ENCODE results near the gene CLSTN2. TPM values are rescaled to one million over a fixed set of nuclear protein-coding genes. Genes with fewer than 3 reads are reported as not detected.

The CLSTN2 gene
- total RNA-seq, 1 donor from 2014 or later, result 80.9 TPM

- Histone ChIP-seq H3K9me3 (ENCODE audit: insufficient read depth, low read depth, low read length) (no peaks in the 10 kb centered on the region), H3K27ac (ENCODE audit: low read depth, low read length) (no peak overlapping the region), H3K4me3 (ENCODE audit: insufficient read depth, low read depth, low read length) (no peak overlapping the region), H3K4me2 (ENCODE audit: low read length) (no peak overlapping the region), H3K4me1 (ENCODE audit: insufficient read depth, low read length) (no peaks in the 10 kb centered on the region), H2AFZ (ENCODE audit: low read depth, low read length) (no peak overlapping the region), H3K9ac (ENCODE audit: low read length) (no peak overlapping the region), H3K27me3 (ENCODE audit: insufficient read depth, low read length) (no peaks in the 10 kb centered on the region), H4K20me1 (ENCODE audit: insufficient read depth, low read length) (no peaks in the 10 kb centered on the region), H3K36me3 (ENCODE audit: insufficient read depth, low read length) (no peaks in the 10 kb centered on the region), H3K79me2 (ENCODE audit: insufficient read depth, low read length) (no peaks in the 10 kb centered on the region)
- Mint-ChIP-seq H3K27me3 (ENCODE audit: low read depth, unreplicated experiment) (no peaks in the 10 kb centered on the region), H3K9me3 (ENCODE audit: unreplicated experiment) (peaks cover 5% of the 10 kb centered on the region), H3K4me1 (ENCODE audit: low read depth, unreplicated experiment) (peaks cover 32% of the 10 kb centered on the region), H3K4me3 (ENCODE audit: unreplicated experiment) (no peak overlapping the region), H3K27ac (ENCODE audit: unreplicated experiment) (no peak overlapping the region), H3K36me3 (ENCODE audit: low read depth, unreplicated experiment) (peaks cover 24% of the 10 kb centered on the region)
- DNase-seq (ENCODE audit: low read depth) (no peak), FAIRE-seq (no peak)
- TF ChIP-seq EZH2 (IDR thresholded peaks at IDR 0.05; ENCODE audit: insufficient read depth, low read length), result no peak
- no peak for TF ChIP-seq CTCF (IDR thresholded peaks at IDR 0.05; ENCODE audit: insufficient read depth, low read depth, low read length)
Measured at GRCh38 chr3:140537727-140538082, 602.7 kb downstream of the CLSTN2 start.

- no peak overlapping the region for H3K4me2 ChIP-seq (ENCODE audit: low read length)
- no peaks in the 10 kb centered on the region for H3K9me3 Mint-ChIP-seq (ENCODE audit: unreplicated experiment)
- FAIRE-seq, result no peak
Measured at GRCh38 chr3:140540262-140540661, 605.3 kb downstream of the CLSTN2 start.

More at GRCh38 chr3:140540262-140540661, 605.3 kb downstream of the CLSTN2 start:
- Histone ChIP-seq H4K20me1 (ENCODE audit: insufficient read depth, low read length) (no peaks in the 10 kb centered on the region), H3K9ac (ENCODE audit: low read length) (no peak overlapping the region), H3K27me3 (ENCODE audit: insufficient read depth, low read length) (no peaks in the 10 kb centered on the region), H3K9me3 (ENCODE audit: insufficient read depth, low read depth, low read length) (no peaks in the 10 kb centered on the region), H3K4me3 (ENCODE audit: insufficient read depth, low read depth, low read length) (no peak overlapping the region), H3K79me2 (ENCODE audit: insufficient read depth, low read length) (no peaks in the 10 kb centered on the region), H3K27ac (ENCODE audit: low read depth, low read length) (no peak overlapping the region), H2AFZ (ENCODE audit: low read depth, low read length) (no peak overlapping the region), H3K4me1 (ENCODE audit: insufficient read depth, low read length) (no peaks in the 10 kb centered on the region), H3K36me3 (ENCODE audit: insufficient read depth, low read length) (no peaks in the 10 kb centered on the region)
- no peak for DNase-seq (ENCODE audit: low read depth)
- no peaks in the 10 kb centered on the region for H3K27me3 Mint-ChIP-seq (ENCODE audit: low read depth, unreplicated experiment)
- no peak overlapping the region for H3K4me3 Mint-ChIP-seq (ENCODE audit: unreplicated experiment)
- peak overlapping the region; percentile 67 for H3K27ac Mint-ChIP-seq (ENCODE audit: unreplicated experiment)
- TF ChIP-seq EZH2 (IDR thresholded peaks at IDR 0.05; ENCODE audit: insufficient read depth, low read length), result no peak
- no peak for TF ChIP-seq CTCF (IDR thresholded peaks at IDR 0.05; ENCODE audit: insufficient read depth, low read depth, low read length)
- H3K4me1 Mint-ChIP-seq (ENCODE audit: low read depth, unreplicated experiment), result peaks cover 32% of the 10 kb centered on the region
- H3K36me3 Mint-ChIP-seq (ENCODE audit: low read depth, unreplicated experiment), result peaks cover 15% of the 10 kb centered on the region
